OCI-LY3 (cell line): ENCODE measurements around the gene OGG1.

ENCODE experiments used
- H2AFZ ChIP-seq: fragments of 200-600, 300-600 bp; shearing (Covaris generic); 2 replicates; pipeline ENCODE4 v1.6.0; 2014; ENCODE audit warnings: antibody characterized with exemption, low read depth, low read length
- H3K27ac ChIP-seq: fragments of 200-600, 300-600 bp; sonication (generic); 2 replicates; pipeline ENCODE4 v1.5.1; 2014; ENCODE audit warnings: mild to moderate bottlenecking, low read length, moderate library complexity, mixed read lengths
- H3K27me3 ChIP-seq: fragments of 200-600, 300-600 bp; sonication (generic); 2 replicates; pipeline ENCODE4 v1.6.1; 2014; ENCODE audit warnings: low read depth, low read length, mixed read lengths
- H3K36me3 ChIP-seq: fragments of 200-600, 300-600 bp; sonication (generic); replicated peaks from 2 replicates; pipeline ENCODE3; 2014; ENCODE audit warnings: low read depth, low read length, mixed read lengths
- H3K4me1 ChIP-seq: fragments of 300-600, 200-600 bp; sonication (generic); 2 replicates; pipeline ENCODE4 v1.6.1; 2014; ENCODE audit warnings: low read length, mixed read lengths
- H3K4me2 ChIP-seq: fragments of 200-600, 300-600 bp; sonication (generic); 2 replicates; pipeline ENCODE4 v1.6.1; 2014; ENCODE audit warnings: low read length, mixed read lengths
- H3K4me3 ChIP-seq: fragments of 300-600, 200-600 bp; sonication (generic); 2 replicates; pipeline ENCODE4 v1.5.1; 2014; ENCODE audit warnings: antibody characterized with exemption, mild to moderate bottlenecking, low read length, moderate library complexity
- H3K79me2 ChIP-seq: fragments of 300-600, 200-600 bp; shearing (Covaris generic); 2 replicates; pipeline ENCODE4 v1.6.1; 2014; ENCODE audit warnings: mild to moderate bottlenecking, low read length, mixed read lengths
- H3K9ac ChIP-seq: fragments of 300-600, 200-600 bp; shearing (Covaris generic); 2 replicates; pipeline ENCODE4 v1.6.0; 2014; ENCODE audit warnings: mild to moderate bottlenecking, low read length, moderate library complexity
- H3K9me3 ChIP-seq: fragments of 200-600, 300-600 bp; shearing (Covaris generic); 2 replicates; pipeline ENCODE4 v1.6.1; 2014; ENCODE audit warnings: low read length, mixed read lengths; ENCODE audit not compliant: insufficient read depth
- H4K20me1 ChIP-seq: fragments of 200-600, 300-600 bp; sonication (generic); 2 replicates; pipeline ENCODE4 v1.6.1; 2016; ENCODE audit warnings: low read length, mixed read lengths; ENCODE audit not compliant: insufficient read depth
- CTCF ChIP-seq: fragments of 200-600, 300-600 bp; sonication (generic); IDR thresholded peaks from 2 replicates; pipeline ENCODE4 v1.5.1; 2014; ENCODE audit warnings: antibody characterized with exemption, low read length, low read depth
- EZH2phosphoT487 ChIP-seq: fragments of 200-600 bp; shearing (Covaris generic); IDR thresholded peaks from 2 replicates; pipeline ENCODE4 v1.6.1; 2018; ENCODE audit warnings: antibody characterized with exemption, mixed run types, low read depth

Gene OGG1

GRCh38 chr3:9729419-9729818 is 20.3 kb upstream of the OGG1 start:
- Histone ChIP-seq H3K9ac (no peak overlapping the region), H4K20me1 (peaks cover 19% of the 10 kb centered on the region), H3K27me3 (no peaks in the 10 kb centered on the region), H3K36me3 (no peaks in the 10 kb centered on the region), H3K4me1 (peaks cover 12% of the 10 kb centered on the region), H2AFZ (no peak overlapping the region), H3K9me3 (no peaks in the 10 kb centered on the region), H3K4me2 (no peak overlapping the region), H3K79me2 (peaks cover 28% of the 10 kb centered on the region), H3K4me3 (no peak overlapping the region), H3K27ac (no peak overlapping the region)
- TF ChIP-seq CTCF (no peak), EZH2phosphoT487 (no peak)

GRCh38 chr3:9730657-9731205 is 19.0 kb upstream of the OGG1 start:
- Histone ChIP-seq H4K20me1 (peaks cover 19% of the 10 kb centered on the region), H3K27me3 (no peaks in the 10 kb centered on the region), H3K4me1 (peaks cover 12% of the 10 kb centered on the region), H3K36me3 (peaks cover 3% of the 10 kb centered on the region), H3K4me2 (peak overlapping the region; percentile 87), H3K9ac (peak overlapping the region; percentile 61), H3K27ac (peak overlapping the region; percentile 22; the same call in 1 of the 2 replicates), H3K79me2 (peaks cover 37% of the 10 kb centered on the region), H3K4me3 (peak overlapping the region; percentile 94), H2AFZ (peak overlapping the region; percentile 99), H3K9me3 (no peaks in the 10 kb centered on the region)
- no peak for TF ChIP-seq EZH2phosphoT487
- TF ChIP-seq CTCF: no peak

DNA sequence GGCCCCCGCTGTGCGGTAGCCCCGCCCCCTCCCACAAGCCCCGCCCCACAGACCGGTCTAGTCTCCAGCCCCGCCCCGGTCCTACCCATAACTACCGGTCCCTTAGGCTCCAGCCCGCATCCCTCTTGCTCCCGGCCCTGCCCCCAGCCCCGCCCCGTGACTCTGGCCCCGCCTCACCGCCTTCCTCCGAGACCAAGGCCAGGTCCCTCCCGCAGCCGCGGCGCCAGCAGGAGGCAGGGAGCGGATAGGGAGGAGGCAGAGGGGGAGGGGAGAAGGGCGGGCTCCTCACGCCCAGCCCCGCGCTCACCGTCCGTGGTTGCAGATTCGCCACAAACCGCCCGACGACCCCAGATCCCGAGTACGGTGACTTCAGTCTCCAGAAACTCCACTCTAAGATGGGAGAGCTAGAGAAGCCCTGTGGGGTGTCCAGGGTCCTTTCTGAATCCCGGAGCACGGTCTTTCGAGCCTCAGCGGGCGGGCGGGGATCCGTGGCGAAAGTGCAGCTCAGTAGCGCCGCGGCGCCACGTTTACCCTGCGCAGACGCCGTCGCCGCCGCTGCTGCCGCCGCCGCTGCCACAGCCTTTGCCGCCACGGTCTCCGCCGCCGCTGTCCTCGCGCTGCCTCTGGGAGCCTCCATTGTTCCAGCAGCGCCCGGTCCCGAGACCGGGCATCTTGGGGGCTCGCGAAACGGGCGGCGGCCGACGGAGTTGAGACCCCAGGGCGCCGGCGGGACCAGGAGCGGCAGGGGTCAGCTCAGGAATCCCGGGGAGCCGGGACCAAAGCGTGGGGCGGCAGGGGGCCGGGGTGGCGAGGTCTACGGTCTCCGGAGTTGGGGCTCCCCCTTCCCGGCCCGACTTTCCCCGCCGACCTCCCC is 18.3 kb upstream of the OGG1 start, which contains the start of gene BRPF1:
BRPF1 (plus strand) TSS at position 530 of the 874 bp plus-strand sequence. CDS start 2,406 bp downstream, outside the sequence.
- peak within 1 kb of the TSS; percentile 94 for H3K4me3 ChIP-seq
- H3K9ac ChIP-seq: peak within 1 kb of the TSS; percentile 95
- no peaks in the 10 kb centered on the region for H3K27me3 ChIP-seq
- TF ChIP-seq CTCF (no peak), EZH2phosphoT487 (no peak)
- peaks cover 12% of the 10 kb centered on the region for H3K4me1 ChIP-seq
- H3K36me3 ChIP-seq: peaks cover 6% of the 10 kb centered on the region
- H3K27ac ChIP-seq: peak within 1 kb of the TSS; percentile 81
- H3K79me2 ChIP-seq: peaks cover 37% of the 10 kb centered on the region
- H2AFZ ChIP-seq: peak within 1 kb of the TSS; percentile 99
- peak within 1 kb of the TSS; percentile 99 for H3K4me2 ChIP-seq
- peaks cover 19% of the 10 kb centered on the region for H4K20me1 ChIP-seq
- H3K9me3 ChIP-seq: no peaks in the 10 kb centered on the region

DNA sequence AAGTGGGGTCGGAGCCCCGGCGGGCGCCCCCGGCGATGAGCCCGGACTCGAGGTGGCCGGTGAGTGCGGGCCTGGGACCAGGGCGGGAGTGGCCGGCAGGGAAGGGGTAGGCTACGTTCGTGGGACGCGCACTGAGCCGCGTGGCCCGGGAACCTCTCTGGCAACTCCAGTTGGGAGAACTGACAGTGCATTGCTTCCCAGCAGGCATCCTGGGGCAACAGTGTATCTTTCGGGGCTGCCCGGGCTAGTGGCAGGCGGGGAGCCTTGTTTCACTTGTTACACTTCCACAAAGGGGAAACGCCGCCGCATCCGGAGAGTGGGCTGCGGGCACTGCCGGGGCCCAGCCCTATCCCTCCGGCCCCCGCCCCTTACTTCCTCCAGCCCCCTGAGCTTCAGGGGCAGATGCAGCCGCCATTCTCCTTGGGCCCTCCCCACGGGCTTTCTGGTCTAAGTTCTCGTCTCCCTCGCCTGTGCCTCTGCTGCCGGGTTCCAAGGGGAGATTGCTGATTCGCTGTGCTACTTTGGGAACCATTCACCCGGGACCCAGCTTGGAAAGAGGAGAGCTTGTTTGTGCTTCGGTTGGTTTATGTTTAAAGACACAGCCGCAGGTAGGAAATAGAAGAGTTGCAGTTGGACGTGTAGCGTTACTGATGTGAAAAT is 17.5 kb upstream of the OGG1 start:
- Histone ChIP-seq H3K9ac (peak overlapping the region; percentile 95), H3K27me3 (no peaks in the 10 kb centered on the region), H3K79me2 (peaks cover 42% of the 10 kb centered on the region), H3K27ac (peak overlapping the region; percentile 81), H3K4me2 (peak overlapping the region; percentile 99), H2AFZ (no peak overlapping the region), H4K20me1 (peaks cover 19% of the 10 kb centered on the region), H3K4me1 (peaks cover 12% of the 10 kb centered on the region), H3K4me3 (peak overlapping the region; percentile 94), H3K9me3 (no peaks in the 10 kb centered on the region), H3K36me3 (peaks cover 14% of the 10 kb centered on the region)
- TF ChIP-seq CTCF: no peak
- no peak for TF ChIP-seq EZH2phosphoT487
